ENCODE measurements around the gene POTEB.
"Not testable (repeated sequence)": the region's sequence is repeated elsewhere in the genome, so short reads cannot be mapped to it uniquely, and the experiment has no call there.

The POTEB gene

GRCh38 chr15:21877635-21878034, at the start of gene POTEB:
TSS of gene POTEB (minus strand) at chr15:21877735. CDS start at chr15:21877246, 489 bp downstream.
- DNase-seq (ENCODE audit: low read depth), result not testable (repeated sequence)

- not testable (repeated sequence) for DNase-seq (ENCODE audit: low read depth)
These were observed 13.4 kb upstream of the POTEB start for GRCh38 chr15:21890955-21891354.

- DNase-seq (ENCODE audit: low read depth), result not testable (repeated sequence)
These were observed 12.0 kb upstream of the POTEB start for GRCh38 chr15:21889542-21889941.

GRCh38 chr15:21838831-21839230, 38.7 kb downstream of the POTEB start:
- DNase-seq (ENCODE audit: low read depth), result not testable (repeated sequence)
